GM15510 (cell line): ENCODE data around the gene EDNRB.

ENCODE experiments used
- POLR2A ChIP-seq: IDR thresholded peaks from 3 replicates; pipeline ENCODE4 v1.6.1; 2011; ENCODE audit warnings: borderline replicate concordance; ENCODE audit not compliant: insufficient read length; ENCODE audit errors: extremely low read depth

The EDNRB gene

DNA sequence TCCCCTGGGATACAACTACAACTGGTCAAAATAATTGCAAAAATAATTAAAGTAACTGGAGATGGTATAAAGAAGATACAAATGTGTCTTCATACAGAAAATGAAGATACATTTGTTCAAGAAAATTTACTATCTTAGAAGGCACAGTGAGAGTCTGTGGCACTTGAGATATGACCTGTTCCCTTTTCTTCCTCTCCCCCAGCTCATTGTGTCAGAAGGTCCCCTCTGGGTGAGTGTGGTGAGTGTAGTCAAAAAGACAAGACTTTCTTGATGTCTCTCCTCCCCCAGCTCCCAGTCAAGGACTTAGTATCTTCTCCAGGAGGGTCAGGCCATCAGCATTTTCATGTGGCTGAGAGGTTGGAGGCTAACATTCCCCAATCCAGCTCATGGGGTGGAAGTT is 51.7 kb downstream of the EDNRB start:
- no peak for TF ChIP-seq POLR2A

DNA sequence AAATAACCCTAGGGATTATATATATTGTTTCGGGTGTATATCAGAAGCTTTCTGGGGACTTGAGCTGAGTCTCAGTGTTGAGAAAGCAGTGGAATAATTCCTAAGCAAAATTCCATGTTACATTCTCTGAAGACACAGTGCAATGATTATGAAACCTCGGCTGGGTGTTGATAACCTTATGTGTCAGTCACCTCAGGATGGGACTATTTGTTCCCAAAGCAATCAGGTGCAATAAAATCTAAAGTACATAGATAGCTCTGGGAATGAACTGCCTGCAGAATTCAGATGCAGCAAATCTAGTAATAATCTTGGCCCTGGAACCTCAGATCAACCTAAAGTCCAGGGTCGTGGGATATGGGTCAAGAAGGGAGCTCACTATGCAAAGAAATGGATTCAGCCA is 53.0 kb downstream of the EDNRB start:
- no peak for TF ChIP-seq POLR2A

DNA sequence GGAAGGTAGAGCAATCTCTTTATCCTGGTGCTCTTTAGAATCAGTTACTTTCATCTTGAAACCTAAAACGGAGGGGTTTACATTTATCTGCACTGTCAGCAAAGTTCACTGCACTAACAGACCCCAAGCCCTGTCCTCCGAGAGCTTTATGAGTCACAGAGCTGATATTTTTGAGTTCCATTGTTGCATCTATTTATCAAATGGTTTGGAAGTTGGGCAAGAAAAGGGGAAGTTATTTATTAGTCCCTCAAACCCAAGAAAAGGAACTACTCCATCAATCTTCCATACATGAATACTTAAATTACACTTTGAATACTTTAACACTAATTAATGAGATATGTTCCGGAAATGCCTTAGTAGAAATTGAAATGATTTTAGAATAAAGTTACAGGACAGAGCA is 55.5 kb downstream of the EDNRB start:
- TF ChIP-seq POLR2A, result no peak

DNA sequence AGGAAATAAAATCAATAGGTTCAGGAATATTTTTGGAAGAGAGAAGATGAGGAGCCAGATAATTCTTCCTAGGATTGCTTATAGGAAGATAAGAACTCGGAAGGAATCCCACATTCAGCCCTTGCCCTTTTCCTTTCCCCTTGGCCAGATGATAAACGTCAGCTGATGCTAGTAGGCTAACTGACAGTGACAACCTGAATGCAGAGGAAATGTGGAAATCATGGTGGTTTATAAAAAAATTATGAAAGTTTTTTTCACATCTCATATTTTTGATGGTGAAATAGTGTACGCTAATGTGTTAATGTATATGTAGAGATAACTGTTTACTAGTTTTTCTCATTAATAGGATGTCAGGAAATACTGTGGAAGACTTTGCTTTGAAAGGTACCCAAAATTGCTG is 56.9 kb downstream of the EDNRB start:
- TF ChIP-seq POLR2A, result no peak

DNA sequence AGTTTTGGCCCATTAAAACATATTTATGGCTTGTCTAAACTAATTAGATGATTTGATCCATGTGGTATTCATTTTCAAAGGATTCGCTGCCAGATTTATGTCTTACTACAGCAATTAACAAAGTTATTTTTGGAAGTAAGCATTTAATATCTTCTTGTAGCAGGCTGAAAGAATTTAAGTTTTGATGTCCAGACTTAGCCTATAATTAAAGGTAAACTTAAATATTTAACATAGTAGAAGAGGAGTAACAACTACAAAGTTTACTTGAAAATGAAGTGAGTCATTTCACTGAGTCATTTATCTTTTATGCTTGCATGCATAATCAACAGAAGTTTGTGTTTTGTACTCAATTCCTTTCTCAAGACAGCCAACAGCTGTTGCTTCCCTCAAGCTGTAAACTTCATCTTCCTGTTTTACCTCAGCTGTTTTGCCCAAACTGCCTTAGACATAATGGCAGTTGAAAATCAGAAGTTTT is 58.1 kb downstream of the EDNRB start:
- TF ChIP-seq POLR2A, result no peak

DNA sequence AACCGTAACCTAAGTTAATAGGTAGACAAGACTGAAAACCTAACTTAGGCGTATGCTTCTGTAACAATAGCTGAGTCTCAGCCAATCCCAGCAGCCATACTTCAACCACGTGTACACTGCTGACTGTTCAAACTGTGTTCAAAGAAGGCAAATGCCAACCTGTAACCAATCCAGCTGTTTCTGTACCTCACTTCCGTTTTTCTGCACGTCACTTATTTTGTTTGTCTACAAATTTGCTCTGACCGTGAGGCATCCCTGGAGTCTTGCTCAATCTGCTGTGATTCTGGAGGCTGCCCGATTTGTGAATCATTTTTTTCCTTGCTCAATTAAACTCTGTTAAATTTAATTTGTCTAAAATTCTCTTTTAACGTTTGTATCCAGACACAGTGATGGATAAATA is 59.2 kb downstream of the EDNRB start:
- TF ChIP-seq POLR2A, result no peak

DNA sequence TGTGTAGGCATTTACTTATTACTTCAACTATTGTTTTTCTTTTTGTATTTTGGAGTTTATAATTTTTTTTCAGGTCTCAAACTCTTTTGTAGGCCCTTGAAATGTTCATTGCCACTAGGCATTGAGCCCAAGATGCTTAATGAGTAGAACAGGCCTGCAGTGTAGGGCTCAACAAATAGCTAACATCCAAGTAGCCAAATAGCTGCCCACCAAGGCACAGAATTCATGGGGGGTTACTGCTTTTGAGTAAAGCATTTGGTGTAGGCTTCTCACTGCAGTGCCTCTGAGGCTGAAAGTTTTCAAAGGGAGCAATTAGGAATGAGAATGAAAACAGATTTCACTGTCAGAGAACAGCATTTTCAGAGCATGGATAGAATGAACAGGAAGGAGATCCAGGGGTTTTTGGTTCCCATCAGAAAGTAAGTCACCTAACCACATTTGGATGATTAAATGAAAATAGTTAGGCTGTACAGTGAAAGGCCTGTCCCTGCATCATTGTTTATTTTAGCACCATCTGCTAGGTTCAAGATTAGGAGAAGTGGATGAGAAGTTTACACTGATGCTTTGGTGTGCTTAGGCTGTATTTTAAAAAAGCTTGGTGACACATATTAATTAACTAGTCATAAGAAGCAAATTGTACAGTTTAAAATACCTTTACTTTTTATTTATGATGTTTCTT is 61.0 kb downstream of the EDNRB start:
- TF ChIP-seq POLR2A, result no peak

DNA sequence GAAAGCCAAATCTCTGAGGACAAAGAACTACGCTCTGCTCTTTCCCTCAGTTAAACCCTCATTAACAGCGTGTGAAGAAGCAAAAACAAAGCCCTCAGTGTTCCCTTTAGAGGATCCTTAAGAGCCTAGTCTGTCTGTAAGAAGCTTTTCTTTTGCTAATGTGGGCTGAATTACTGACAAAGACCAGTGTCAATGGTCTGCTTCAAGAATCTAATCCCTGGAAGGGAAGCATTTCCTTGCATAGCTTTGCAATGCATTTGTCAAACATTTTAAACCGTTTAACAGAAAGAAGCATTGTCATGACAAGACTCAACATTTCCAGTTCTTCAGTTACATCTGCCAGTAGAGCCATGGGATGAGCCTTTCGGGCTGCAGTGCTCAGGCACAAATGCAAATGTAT is 64.9 kb downstream of the EDNRB start:
- no peak for TF ChIP-seq POLR2A

DNA sequence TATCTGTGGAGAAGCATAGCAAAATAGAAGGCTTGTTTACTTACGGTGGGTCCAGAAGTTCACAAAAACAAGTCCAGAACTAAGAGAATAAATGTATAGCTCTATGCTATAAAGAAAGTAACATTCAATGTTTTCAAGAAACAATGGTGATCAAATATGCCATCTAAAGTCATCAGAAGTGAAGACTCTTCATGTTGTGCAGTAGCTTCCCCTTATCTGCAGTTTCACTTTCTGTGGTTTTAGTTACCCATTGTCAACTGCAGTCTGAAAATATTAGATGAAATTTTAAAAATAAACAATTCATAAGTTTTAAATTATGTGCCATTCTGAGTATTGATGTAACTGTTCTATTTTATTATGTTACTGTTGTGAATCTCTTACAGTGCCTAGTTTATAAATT is 72.5 kb downstream of the EDNRB start:
- no peak for TF ChIP-seq POLR2A
